Fibroblast of lung (primary cell): ENCODE measurements around the gene GSTM5.

ENCODE experiments used
- EZH2 ChIP-seq: IDR thresholded peaks from 2 replicates; pipeline ENCODE4 v1.5.1; 2012; ENCODE audit warnings: low read length, control low read depth, mild to moderate bottlenecking; ENCODE audit errors: missing control alignments
- TF ChIP-seq, protein P1 (sequence below), 2 donors: IDR thresholded peaks in 1 of 2; conservative IDR thresholded peaks in 1 of 2; 1 replicate in 1 of 2; 2 replicates in 1 of 2; pipeline ENCODE4 v1.5.1; 2011 to 2012; ENCODE audit warnings: low read length in 2 of 2, control low read depth in 1 of 2, inconsistent platforms in 1 of 2, low read depth in 1 of 2, mild to moderate bottlenecking in 1 of 2

DNA sequence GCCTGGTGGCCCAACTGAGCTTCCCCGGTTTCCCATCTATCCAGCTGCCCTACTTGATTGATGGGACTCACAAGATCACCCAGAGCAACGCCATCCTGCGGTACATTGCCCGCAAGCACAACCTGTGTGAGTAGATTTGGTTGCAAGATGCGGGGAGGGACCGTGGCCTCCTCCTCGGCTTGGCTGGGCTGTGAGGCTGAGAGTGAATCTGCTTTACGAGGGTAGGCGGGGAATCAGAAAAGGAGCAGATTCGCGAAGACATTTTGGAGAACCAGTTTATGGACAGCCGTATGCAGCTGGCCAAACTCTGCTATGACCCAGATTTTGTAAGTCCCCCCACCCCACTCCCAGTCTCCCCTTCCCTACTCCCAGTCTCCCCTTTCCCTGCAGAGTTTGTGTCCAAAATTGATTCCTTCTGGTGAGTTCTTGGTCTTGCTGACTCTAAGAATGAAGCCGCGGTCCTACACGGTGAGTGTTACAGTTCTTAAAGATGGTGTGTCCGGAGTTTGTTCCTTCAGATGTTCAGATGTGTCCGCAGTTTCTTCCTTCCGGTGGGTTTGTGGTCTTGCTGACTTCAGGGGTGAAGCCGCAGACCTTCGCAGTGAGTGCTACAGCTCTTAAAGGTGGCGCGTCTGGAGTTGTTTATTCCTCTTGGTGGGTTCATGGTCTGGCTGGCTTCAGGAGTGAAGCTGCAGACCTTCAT lies 42.7 kb upstream of the GSTM5 start:
- TF ChIP-seq, protein P1, sequence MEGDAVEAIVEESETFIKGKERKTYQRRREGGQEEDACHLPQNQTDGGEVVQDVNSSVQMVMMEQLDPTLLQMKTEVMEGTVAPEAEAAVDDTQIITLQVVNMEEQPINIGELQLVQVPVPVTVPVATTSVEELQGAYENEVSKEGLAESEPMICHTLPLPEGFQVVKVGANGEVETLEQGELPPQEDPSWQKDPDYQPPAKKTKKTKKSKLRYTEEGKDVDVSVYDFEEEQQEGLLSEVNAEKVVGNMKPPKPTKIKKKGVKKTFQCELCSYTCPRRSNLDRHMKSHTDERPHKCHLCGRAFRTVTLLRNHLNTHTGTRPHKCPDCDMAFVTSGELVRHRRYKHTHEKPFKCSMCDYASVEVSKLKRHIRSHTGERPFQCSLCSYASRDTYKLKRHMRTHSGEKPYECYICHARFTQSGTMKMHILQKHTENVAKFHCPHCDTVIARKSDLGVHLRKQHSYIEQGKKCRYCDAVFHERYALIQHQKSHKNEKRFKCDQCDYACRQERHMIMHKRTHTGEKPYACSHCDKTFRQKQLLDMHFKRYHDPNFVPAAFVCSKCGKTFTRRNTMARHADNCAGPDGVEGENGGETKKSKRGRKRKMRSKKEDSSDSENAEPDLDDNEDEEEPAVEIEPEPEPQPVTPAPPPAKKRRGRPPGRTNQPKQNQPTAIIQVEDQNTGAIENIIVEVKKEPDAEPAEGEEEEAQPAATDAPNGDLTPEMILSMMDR (conservative IDR thresholded peaks at IDR 0.05 in 1 of 2, IDR thresholded peaks at IDR 0.05 in 1 of 2; ENCODE audit: low read depth in 1 of 2, low read length in 2 of 2): no peak
- TF ChIP-seq EZH2: no peak
